HepG2 (cell line): ENCODE results near the gene OPN1SW.

Experiments used
- EP300 ChIP-seq, 3 experiments: sonication (generic) in 1 of 3; formaldehyde crosslinking in 1 of 3; IDR thresholded peaks; 2 replicates each; pipeline versions ENCODE4 v1.5.1 to v1.6.1; 2011 to 2020; ENCODE audit warnings: low read depth in 2 of 3, low read length in 2 of 3, borderline replicate concordance in 1 of 3, improper control_type of control experiment in 1 of 3, mild to moderate bottlenecking in 1 of 3, missing genetic modification reagents in 1 of 3, moderate library complexity in 1 of 3
- GATA4 ChIP-seq: sonication (generic); IDR thresholded peaks from 2 replicates; pipeline ENCODE4 v1.6.1; 2016; ENCODE audit warnings: antibody characterized with exemption, low read depth, borderline replicate concordance

DNA sequence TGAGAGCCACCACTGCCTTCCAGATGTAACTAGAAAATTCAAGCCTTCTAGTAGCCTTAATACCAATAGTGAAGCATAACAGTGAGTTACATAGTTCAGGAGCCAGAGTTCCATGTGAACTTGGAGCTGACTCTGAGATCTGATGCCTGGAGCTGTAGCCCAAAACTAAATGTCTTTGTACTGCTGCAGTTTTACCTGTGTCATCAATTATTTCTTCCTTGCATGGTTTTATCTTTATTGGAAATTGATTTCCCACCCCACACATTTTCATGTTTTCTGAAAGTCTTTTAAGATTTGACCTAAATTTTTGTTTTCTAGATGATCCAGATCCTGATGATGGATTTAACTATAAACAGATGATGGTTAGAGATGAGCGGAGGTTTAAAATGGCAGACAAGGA lies 17.0 kb downstream of the OPN1SW start:
- no peak for TF ChIP-seq GATA4
- TF ChIP-seq EP300 (IDR thresholded peaks at IDR 0.05; ENCODE audit: low read depth in 2 of 2, low read length in 2 of 2) = no peak
- TF ChIP-seq EP300 (CRISPR knock-in tag; IDR thresholded peaks at IDR 0.05; ENCODE audit: borderline replicate concordance) = no peak
